GM12801 (cell line): ENCODE results near the gene PRKCG.

Experiments
- CTCF ChIP-seq: IDR thresholded peaks from one replicate; pipeline ENCODE4 v1.5.1; 2011; ENCODE audit warnings: control low read depth; ENCODE audit not compliant: insufficient read length; ENCODE audit errors: extremely low read depth

PRKCG gene

DNA sequence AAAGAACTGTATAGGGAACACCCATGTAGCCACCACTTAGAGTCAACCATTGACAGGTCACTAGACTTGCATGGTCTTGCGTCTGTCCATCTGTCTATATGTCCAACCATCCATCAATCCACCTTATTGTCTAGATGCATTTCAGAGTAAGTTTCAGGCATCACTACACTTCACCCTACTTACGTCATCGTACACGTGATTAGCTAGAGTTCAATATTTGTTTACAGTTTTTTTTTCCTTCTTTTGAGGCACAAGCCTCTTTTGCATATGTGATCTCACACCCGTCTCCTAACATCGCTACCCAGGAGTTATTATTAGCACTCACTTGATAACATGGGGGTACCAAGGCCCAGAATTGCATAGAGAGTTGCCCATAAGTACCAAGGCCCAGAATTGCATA, 34.0 kb downstream of the PRKCG start:
- TF ChIP-seq CTCF, result no peak

- TF ChIP-seq CTCF, result no peak
These were observed 35.4 kb downstream of the PRKCG start for GRCh38 chr19:53917356-53917755.

DNA sequence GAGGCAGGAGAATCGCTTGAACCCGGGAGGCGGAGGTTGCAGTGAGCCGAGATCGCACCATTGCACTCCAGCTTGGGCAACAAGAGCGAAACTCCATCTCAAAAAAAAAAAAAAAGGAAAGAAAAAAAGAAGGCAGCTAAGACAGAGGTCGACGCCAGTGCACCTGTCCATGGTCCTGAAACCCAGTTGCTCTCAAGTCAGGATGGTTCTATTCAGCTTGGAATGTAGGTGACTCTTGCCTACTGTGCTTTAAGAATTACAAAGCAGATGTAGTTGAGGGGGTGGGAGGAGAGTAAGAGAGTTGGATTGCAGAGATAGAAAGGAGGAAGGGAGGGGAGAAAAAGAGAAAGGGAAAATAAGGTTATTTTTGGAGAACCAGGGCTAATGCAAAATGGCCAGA, 45.7 kb downstream of the PRKCG start:
- no peak for TF ChIP-seq CTCF

DNA sequence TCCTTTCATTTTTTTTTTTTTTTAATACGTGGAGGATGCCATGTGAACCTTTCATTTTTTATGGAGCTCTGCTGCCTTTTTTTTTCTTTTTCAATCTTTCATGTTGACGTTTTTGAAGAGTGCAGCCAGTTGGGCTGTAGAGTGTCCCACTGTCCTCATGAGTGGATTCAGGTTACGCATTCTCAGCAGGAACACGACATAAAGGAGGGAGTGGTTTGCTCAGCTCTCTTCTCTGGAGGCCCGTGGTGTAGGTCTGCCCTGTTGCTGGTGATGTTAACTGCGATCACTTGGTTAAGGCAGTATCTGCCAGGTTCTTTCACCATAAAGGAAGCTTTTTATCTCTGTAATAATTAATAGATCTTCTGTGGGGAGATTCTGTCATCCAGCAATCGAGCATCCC, 54.0 kb downstream of the PRKCG start:
- TF ChIP-seq CTCF, result no peak

DNA sequence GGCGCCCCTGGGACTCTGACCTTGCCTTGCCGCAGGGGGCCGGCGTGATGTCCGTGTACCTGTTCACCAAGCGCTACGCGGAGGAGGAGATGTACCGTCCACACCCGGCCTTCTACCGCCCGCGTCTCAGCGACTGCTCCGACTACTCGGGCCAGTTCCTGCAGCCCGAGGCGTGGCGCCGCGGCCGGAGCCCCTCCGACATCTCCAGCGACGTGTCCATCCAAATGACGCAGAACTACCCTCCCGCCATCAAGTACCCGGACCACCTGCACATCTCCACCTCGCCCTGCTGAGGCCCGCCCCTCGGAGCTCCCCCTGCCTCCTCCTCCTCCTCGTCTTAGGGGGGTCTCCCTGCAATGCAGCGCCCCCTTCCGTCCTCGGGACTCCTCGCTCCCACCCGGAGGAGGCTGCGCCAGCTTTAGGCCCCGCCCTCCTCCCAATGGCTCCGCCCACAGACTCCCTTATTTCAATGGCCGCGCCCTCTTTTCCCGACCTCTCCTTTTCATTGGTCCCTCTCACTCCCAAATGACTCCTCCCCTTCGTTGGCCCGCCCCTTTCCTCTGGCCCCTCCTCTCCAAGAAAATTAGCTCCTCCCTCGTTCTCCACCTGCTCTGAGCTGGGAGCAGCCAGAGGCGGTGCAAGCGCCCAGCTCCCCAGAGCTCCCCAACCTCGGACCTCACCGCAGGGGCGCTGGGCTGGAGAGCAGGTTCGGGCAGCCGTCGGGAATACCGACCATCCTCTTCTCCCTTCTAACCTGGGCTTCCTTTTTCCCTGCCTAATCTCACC, 60.2 kb downstream of the PRKCG start:
- TF ChIP-seq CTCF, result no peak

DNA sequence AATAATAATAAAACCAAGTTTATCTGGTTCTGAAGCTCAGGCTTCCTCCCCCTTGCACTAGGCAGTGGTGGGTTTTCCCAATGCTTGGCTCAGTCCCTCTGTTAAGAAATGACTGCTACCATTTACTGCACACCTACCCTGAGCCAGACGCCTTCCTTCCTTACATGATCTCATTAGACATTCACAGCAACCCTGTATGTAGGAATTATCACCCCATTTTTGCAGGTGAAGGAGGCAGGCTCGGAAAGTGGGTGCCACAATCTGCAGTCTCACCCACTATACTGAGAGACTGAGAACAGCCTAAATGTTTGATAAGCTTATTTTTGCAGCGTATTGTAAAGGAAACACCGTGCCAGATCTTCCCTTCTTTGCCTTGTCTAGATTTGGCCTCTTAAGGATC, 62.4 kb downstream of the PRKCG start:
- TF ChIP-seq CTCF, result no peak

DNA sequence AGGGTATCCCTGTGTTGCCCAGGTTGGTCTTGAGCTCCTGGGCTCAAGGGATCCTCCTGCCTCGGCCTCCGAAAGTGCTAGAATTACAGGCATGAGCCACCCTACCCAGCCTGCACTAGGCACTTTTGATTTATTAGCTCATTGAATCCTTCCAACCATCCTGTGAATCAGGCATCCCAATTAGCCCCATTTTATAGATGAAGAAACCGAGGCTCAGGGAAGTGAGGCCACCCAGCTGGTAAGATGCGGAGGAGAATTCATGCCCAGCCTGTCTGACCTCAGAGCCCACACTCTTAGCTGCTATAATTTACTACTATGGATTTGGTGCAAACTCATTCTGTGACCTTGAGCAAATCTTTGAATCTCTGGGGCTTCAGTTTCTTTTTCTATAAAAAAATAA, 62.9 kb downstream of the PRKCG start:
- TF ChIP-seq CTCF, result no peak
